IgD-negative memory B cell (primary cell): ENCODE results near the gene BOC. TPM values are rescaled to one million over a fixed set of nuclear protein-coding genes. Genes with fewer than 3 reads are reported as not detected.
"Not testable (repeated sequence)": the region's sequence is repeated elsewhere in the genome, so short reads cannot be mapped to it uniquely, and the experiment has no call there.

ENCODE experiments used
- H3K27ac Mint-ChIP-seq, 3 donors: one replicate each; pipeline ENCODE4 v1.8.0; 2020 to 2022; ENCODE audit warnings: mild to moderate bottlenecking in 3 of 3, mixed read lengths in 3 of 3, moderate library complexity in 1 of 3
- H3K27me3 Mint-ChIP-seq: one replicate; pipeline ENCODE4 v1.8.0; 2021; ENCODE audit warnings: mixed read lengths
- H3K36me3 Mint-ChIP-seq: one replicate; pipeline ENCODE4 v1.8.0; 2020; ENCODE audit warnings: mild to moderate bottlenecking, mixed read lengths
- H3K4me1 Mint-ChIP-seq, 3 donors: one replicate each; pipeline ENCODE4 v1.8.0; 2020 to 2022; ENCODE audit warnings: mixed read lengths in 3 of 3, mild to moderate bottlenecking in 1 of 3
- H3K4me3 Mint-ChIP-seq, 4 donors: one replicate each; pipeline ENCODE4 v1.8.0; 2020 to 2022; ENCODE audit warnings: mild to moderate bottlenecking in 4 of 4, mixed read lengths in 4 of 4, moderate library complexity in 3 of 4
- H3K9me3 Mint-ChIP-seq, 3 donors: one replicate each; pipeline ENCODE4 v1.8.0; 2020 to 2021; ENCODE audit warnings: mixed read lengths in 3 of 3, mild to moderate bottlenecking in 1 of 3
- polyA plus RNA-seq: library from polyadenylated mRNA; unstranded; fragments of 300-500 nt; fragmentation: Illumina TruSeq; gene quantifications from one replicate; pipeline ENCODE4 v1.2.3, GENCODE V29; 2021

The BOC gene
- polyA plus RNA-seq = 0.70 TPM

GRCh38 chr3:113211330-113212149 is at the start of gene BOC:
TSS of gene BOC (plus strand) at chr3:113211557. CDS start at chr3:113249803, 38,246 bp downstream.
- Mint-ChIP-seq H3K9me3 (no peaks in the 10 kb centered on the region), H3K36me3 (peaks cover 4% of the 10 kb centered on the region), H3K4me1 (peaks cover 3 to 10% (median 8%) of the 10 kb centered on the region in 3 donors), H3K27ac (peak within 1 kb of the TSS in 1 of 3 donors; percentile 71), H3K4me3 (peak within 1 kb of the TSS; percentile 70 to 93 (median 82)), H3K27me3 (peaks cover 41% of the 10 kb centered on the region)

- Mint-ChIP-seq H3K4me3 (no peak overlapping the region), H3K36me3 (peaks cover 2% of the 10 kb centered on the region), H3K9me3 (no peaks in the 10 kb centered on the region), H3K27ac (no peak overlapping the region), H3K4me1 (no peaks in the 10 kb centered on the region), H3K27me3 (peaks cover 4% of the 10 kb centered on the region)
Observed at GRCh38 chr3:113161661-113162060, 49.7 kb upstream of the BOC start.

- Mint-ChIP-seq H3K27ac (no peak overlapping the region), H3K36me3 (peaks cover 2% of the 10 kb centered on the region), H3K4me1 (no peaks in the 10 kb centered on the region), H3K9me3 (no peaks in the 10 kb centered on the region), H3K27me3 (peaks cover 4% of the 10 kb centered on the region), H3K4me3 (no peak overlapping the region)
Observed at GRCh38 chr3:113163152-113163551, 48.2 kb upstream of the BOC start.

GRCh38 chr3:113165841-113166240 is 45.5 kb upstream of the BOC start:
- Mint-ChIP-seq H3K36me3 (peaks cover 2% of the 10 kb centered on the region), H3K27ac (no peak overlapping the region), H3K4me3 (no peak overlapping the region), H3K9me3 (no peaks in the 10 kb centered on the region), H3K4me1 (no peaks in the 10 kb centered on the region), H3K27me3 (peaks cover 4% of the 10 kb centered on the region)

- H3K9me3 Mint-ChIP-seq = no peaks in the 10 kb centered on the region
- peaks cover 2% of the 10 kb centered on the region for H3K36me3 Mint-ChIP-seq
- H3K27me3 Mint-ChIP-seq = peaks cover 4% of the 10 kb centered on the region
- H3K27ac Mint-ChIP-seq = no peak overlapping the region
- H3K4me3 Mint-ChIP-seq = no peak overlapping the region
- H3K4me1 Mint-ChIP-seq = no peaks in the 10 kb centered on the region
Observed at GRCh38 chr3:113166357-113166718, 45.0 kb upstream of the BOC start.

GRCh38 chr3:113166719-113167492 is 44.5 kb upstream of the BOC start:
- H3K27ac Mint-ChIP-seq = no peak overlapping the region
- H3K4me3 Mint-ChIP-seq = no peak overlapping the region
- H3K4me1 Mint-ChIP-seq = no peaks in the 10 kb centered on the region
- H3K9me3 Mint-ChIP-seq = peaks cover 0 to 2% (median 0%) of the 10 kb centered on the region in 3 donors
- peaks cover 4% of the 10 kb centered on the region for H3K27me3 Mint-ChIP-seq
- peaks cover 2% of the 10 kb centered on the region for H3K36me3 Mint-ChIP-seq

GRCh38 chr3:113167825-113168801 is 43.2 kb upstream of the BOC start:
- Mint-ChIP-seq H3K36me3 (no peaks in the 10 kb centered on the region), H3K27me3 (peaks cover 2% of the 10 kb centered on the region), H3K9me3 (peaks cover 0 to 2% (median 0%) of the 10 kb centered on the region in 3 donors), H3K4me1 (peaks cover 0 to 2% (median 0%) of the 10 kb centered on the region in 3 donors), H3K4me3 (no peak overlapping the region), H3K27ac (no peak overlapping the region)

GRCh38 chr3:113169891-113170452 is 41.4 kb upstream of the BOC start:
- Mint-ChIP-seq H3K4me3 (no peak overlapping the region), H3K27ac (no peak overlapping the region), H3K36me3 (no peaks in the 10 kb centered on the region), H3K27me3 (peaks cover 2% of the 10 kb centered on the region), H3K4me1 (peaks cover 0 to 2% (median 0%) of the 10 kb centered on the region in 3 donors), H3K9me3 (peaks cover 0 to 4% (median 0%) of the 10 kb centered on the region in 3 donors)

- H3K36me3 Mint-ChIP-seq = no peaks in the 10 kb centered on the region
- peaks cover 0 to 4% (median 0%) of the 10 kb centered on the region in 3 donors for H3K9me3 Mint-ChIP-seq
- no peak overlapping the region for H3K4me3 Mint-ChIP-seq
- no peak overlapping the region for H3K27ac Mint-ChIP-seq
- H3K27me3 Mint-ChIP-seq = no peaks in the 10 kb centered on the region
- peaks cover 0 to 2% (median 0%) of the 10 kb centered on the region in 3 donors for H3K4me1 Mint-ChIP-seq
Observed at GRCh38 chr3:113170771-113171170, 40.6 kb upstream of the BOC start.

- not testable (repeated sequence) for H3K4me1 Mint-ChIP-seq, H3K4me3 Mint-ChIP-seq, H3K9me3 Mint-ChIP-seq, H3K27me3 Mint-ChIP-seq, H3K27ac Mint-ChIP-seq, H3K36me3 Mint-ChIP-seq
Observed at GRCh38 chr3:113171675-113172300, 39.6 kb upstream of the BOC start.

GRCh38 chr3:113173102-113173501 is 38.3 kb upstream of the BOC start:
- H3K4me1 Mint-ChIP-seq = peaks cover 0 to 2% (median 0%) of the 10 kb centered on the region in 3 donors
- H3K36me3 Mint-ChIP-seq = no peaks in the 10 kb centered on the region
- H3K27me3 Mint-ChIP-seq = no peaks in the 10 kb centered on the region
- H3K27ac Mint-ChIP-seq = no peak overlapping the region
- H3K9me3 Mint-ChIP-seq = peaks cover 0 to 4% (median 0%) of the 10 kb centered on the region in 3 donors
- no peak overlapping the region for H3K4me3 Mint-ChIP-seq

GRCh38 chr3:113174304-113174703 is 37.1 kb upstream of the BOC start:
- Mint-ChIP-seq H3K27ac (no peak overlapping the region), H3K9me3 (peaks cover 0 to 4% (median 0%) of the 10 kb centered on the region in 3 donors), H3K4me3 (no peak overlapping the region), H3K27me3 (no peaks in the 10 kb centered on the region), H3K4me1 (peaks cover 0 to 2% (median 0%) of the 10 kb centered on the region in 3 donors), H3K36me3 (no peaks in the 10 kb centered on the region)

GRCh38 chr3:113174801-113175485 is 36.4 kb upstream of the BOC start:
- H3K27ac Mint-ChIP-seq = no peak overlapping the region

More at GRCh38 chr3:113174801-113175485, 36.4 kb upstream of the BOC start:
- peaks cover 0 to 4% (median 0%) of the 10 kb centered on the region in 3 donors for H3K9me3 Mint-ChIP-seq
- no peaks in the 10 kb centered on the region for H3K36me3 Mint-ChIP-seq
- H3K4me1 Mint-ChIP-seq = peaks cover 0 to 2% (median 0%) of the 10 kb centered on the region in 3 donors
- no peak overlapping the region for H3K4me3 Mint-ChIP-seq
- no peaks in the 10 kb centered on the region for H3K27me3 Mint-ChIP-seq
